Gastrocnemius medialis (tissue), 4 donors: Measurements from ENCODE around the gene C1orf210. TPM values are rescaled to one million over a fixed set of nuclear protein-coding genes. Genes with fewer than 3 reads are reported as not detected.

ENCODE experiments used
- ATAC-seq, 2 donors: fragments of 150-250 bp; one replicate each; pipeline ENCODE4 v1.9.1; 2016
- DNase-seq, 2 donors: peaks; one replicate each; pipeline ENCODE4 v3.0.0-alpha.2; 2019
- H3K27ac ChIP-seq, 4 donors: fragments of 200-600 bp; sonication (generic); 1 replicate in 1 of 4; 2 replicates in 3 of 4; pipeline ENCODE4 v1.5.1; 2016 to 2018; ENCODE audit warnings: mild to moderate bottlenecking in 2 of 4, moderate library complexity in 1 of 4
- H3K27me3 ChIP-seq, 3 donors: fragments of 200-600 bp; sonication (generic) in 2 of 3; 1 replicate in 1 of 3; 2 replicates in 2 of 3; pipeline versions ENCODE4 v1.5.1 to v1.6.0; 2016 to 2019; ENCODE audit warnings: mild to moderate bottlenecking in 1 of 3, moderate library complexity in 1 of 3
- H3K36me3 ChIP-seq, 2 donors: fragments of 200-600 bp; sonication (generic) in 1 of 2; one replicate each; pipeline ENCODE4 v1.5.1; 2017 to 2018
- H3K4me1 ChIP-seq, 2 donors: fragments of 200-600 bp; sonication (generic) in 1 of 2; one replicate each; pipeline ENCODE4 v1.5.1; 2016 to 2017; ENCODE audit warnings: mild to moderate bottlenecking in 2 of 2
- H3K4me3 ChIP-seq, 4 donors: fragments of 200-600 bp; sonication (generic) in 3 of 4; 1 replicate in 1 of 4; 2 replicates in 3 of 4; pipeline ENCODE4 v1.5.1; 2016 to 2019; ENCODE audit warnings: mild to moderate bottlenecking in 2 of 4
- H3K9me3 ChIP-seq, 3 donors: fragments of 200-600 bp; sonication (generic) in 2 of 3; 1 replicate in 1 of 3; 2 replicates in 2 of 3; pipeline ENCODE4 v1.5.1; 2016 to 2019
- CTCF ChIP-seq, 5 experiments: fragments of 450-650 bp in 3 of 5; fragments of 200-600 bp in 2 of 5; sonication (generic) in 2 of 5; IDR thresholded peaks in 4 of 5; conservative IDR thresholded peaks in 1 of 5; 1 replicate in 4 of 5; 2 replicates in 1 of 5; pipeline ENCODE4 v1.5.1; 2016 to 2019; ENCODE audit warnings: antibody characterized with exemption in 5 of 5, mild to moderate bottlenecking in 3 of 5, moderate library complexity in 3 of 5
- POLR2A ChIP-seq, 2 donors: fragments of 450-650 bp; IDR thresholded peaks; one replicate each; pipeline ENCODE4 v1.6.1; 2017; ENCODE audit warnings: antibody characterized with exemption in 2 of 2, mild to moderate bottlenecking in 2 of 2, moderate library complexity in 2 of 2
- in situ Hi-C, 4 donors: fragments of 200-750 bp; cut with MboI; loops; one replicate each; pipeline versions ENCODE4 v1.15.0 to v1.8.0; 2017; ENCODE audit warnings: low sequenced_read_pairs in 4 of 4
- intact Hi-C: fragments of 100-400 bp; cut with DNase I; formaldehyde crosslinking; loops from one replicate; pipeline ENCODE4 v1.15.1; 2023; ENCODE audit warnings: low total_unique reads
- total RNA-seq, 4 donors: library from RNA; depleted of rRNA; stranded (reverse); fragments of >200 nt; gene quantifications; one replicate each; pipeline versions ENCODE4 v1.1.0 to v1.2.3, GENCODE V29; 2016

C1orf210 gene
- total RNA-seq, 4 donors from 2014 or later = 0.27 TPM; not detected in 3

- H3K4me3 ChIP-seq = no peak overlapping the region
- no peak for ATAC-seq
- no peaks in the 10 kb centered on the region for H3K36me3 ChIP-seq
- H3K9me3 ChIP-seq = no peaks in the 10 kb centered on the region
- in situ Hi-C loops (no loop called here), intact Hi-C loops (no loop called here)
- H3K4me1 ChIP-seq = no peaks in the 10 kb centered on the region
- TF ChIP-seq CTCF (IDR thresholded peaks at IDR 0.05 in 4 of 5, conservative IDR thresholded peaks at IDR 0.05 in 1 of 5) (no peak), POLR2A (IDR thresholded peaks at IDR 0.05) (no peak)
- peaks cover 8 to 16% (median 11%) of the 10 kb centered on the region in 3 donors for H3K27me3 ChIP-seq
- DNase-seq = no peak
- no peak overlapping the region for H3K27ac ChIP-seq
Measured at GRCh38 chr1:43272161-43272560, 13.2 kb downstream of the C1orf210 start.

- H3K4me3 ChIP-seq = no peak overlapping the region
- H3K9me3 ChIP-seq = no peaks in the 10 kb centered on the region
- no peaks in the 10 kb centered on the region for H3K36me3 ChIP-seq
- in situ Hi-C loops (no loop called here), intact Hi-C loops (no loop called here)
- no peak for TF ChIP-seq POLR2A (IDR thresholded peaks at IDR 0.05)
- TF ChIP-seq CTCF (IDR thresholded peaks at IDR 0.05 in 4 of 5, conservative IDR thresholded peaks at IDR 0.05 in 1 of 5) = no peak
- no peaks in the 10 kb centered on the region for H3K4me1 ChIP-seq
- H3K27me3 ChIP-seq = peaks cover 8 to 16% (median 11%) of the 10 kb centered on the region in 3 donors
- no peak for DNase-seq
- no peak for ATAC-seq
- no peak overlapping the region for H3K27ac ChIP-seq
Measured at GRCh38 chr1:43271186-43272118, 13.9 kb downstream of the C1orf210 start.

GRCh38 chr1:43270421-43271095, 14.8 kb downstream of the C1orf210 start:
- Histone ChIP-seq H3K36me3 (no peaks in the 10 kb centered on the region), H3K9me3 (no peaks in the 10 kb centered on the region), H3K4me1 (no peaks in the 10 kb centered on the region), H3K27me3 (peaks cover 8 to 16% (median 11%) of the 10 kb centered on the region in 3 donors), H3K27ac (no peak overlapping the region), H3K4me3 (no peak overlapping the region)
- no peak for ATAC-seq
- intact Hi-C loops = no loop called here
- DNase-seq = no peak
- in situ Hi-C loops = no loop called here
- TF ChIP-seq POLR2A (IDR thresholded peaks at IDR 0.05) = no peak
- TF ChIP-seq CTCF (IDR thresholded peaks at IDR 0.05 in 4 of 5, conservative IDR thresholded peaks at IDR 0.05 in 1 of 5) = no peak

- intact Hi-C loops (no loop called here), in situ Hi-C loops (no loop called here)
- ATAC-seq (no peak), DNase-seq (no peak)
- no peak within 1 kb of the TSS for H3K4me3 ChIP-seq
- H3K9me3 ChIP-seq = no peaks in the 10 kb centered on the region
- H3K4me1 ChIP-seq = no peaks in the 10 kb centered on the region
- H3K27me3 ChIP-seq = peaks cover 8 to 16% (median 11%) of the 10 kb centered on the region in 3 donors
- H3K27ac ChIP-seq = no peak within 1 kb of the TSS
- no peaks in the 10 kb centered on the region for H3K36me3 ChIP-seq
- TF ChIP-seq CTCF (IDR thresholded peaks at IDR 0.05 in 4 of 5, conservative IDR thresholded peaks at IDR 0.05 in 1 of 5) (no peak), POLR2A (IDR thresholded peaks at IDR 0.05) (no peak)
Measured at GRCh38 chr1:43269627-43270375, 15.6 kb downstream of the C1orf210 start, which contains the start of gene TMEM125. TMEM125 (plus strand) TSS chr1:43269983; CDS start chr1:43272723, 2,740 bp downstream.
